ENCODE measurements around the gene RAB43. TPM values are rescaled to one million over a fixed set of nuclear protein-coding genes. Genes with fewer than 3 reads are reported as not detected.

Gene RAB43
- total RNA-seq, 2 experiments from 2014 or later = 10.4 to 12.5 TPM

GRCh38 chr3:129054605-129055104 is 66.9 kb downstream of the RAB43 start:
- ChIA-PET CTCF (ENCODE audit: unreplicated experiment) (interaction anchor here (3.1 kb wide), 1 partner anchor 191 kb away, joined by 17 read pairs; no protein-coding TSS in a partner anchor), POLR2A (interaction anchor here (0.6 to 0.7 kb wide), 2 partner anchors 190 to 192 kb away, joined by 3 read pairs; no protein-coding TSS in a partner anchor)
- no TSS peak for BruUV-seq (replicated peaks)
- TF ChIP-seq CTCF (conservative IDR thresholded peaks at IDR 0.05; ENCODE audit: low read length) (no peak), EZH2phosphoT487 (IDR thresholded peaks at IDR 0.05; ENCODE audit: borderline replicate concordance, low read depth, low read length) (no peak)
- Histone ChIP-seq H4K20me1 (ENCODE audit: insufficient read depth, low read length) (no peaks in the 10 kb centered on the region), H3K4me3 (ENCODE audit: low read depth, low read length, poor library complexity, severe bottlenecking) (no peak overlapping the region), H2AFZ (ENCODE audit: low read length) (no peak overlapping the region), H3K36me3 (ENCODE audit: insufficient read depth, low read length) (no peaks in the 10 kb centered on the region), H3K79me2 (ENCODE audit: insufficient read depth, low read depth, low read length) (no peaks in the 10 kb centered on the region), H3K9me3 (ENCODE audit: low read length) (no peaks in the 10 kb centered on the region), H3K27ac (ENCODE audit: low read depth, low read length, poor library complexity, severe bottlenecking) (no peak overlapping the region), H3K9me2 (ENCODE audit: insufficient read depth, low read length) (no peaks in the 10 kb centered on the region), H3K4me1 (ENCODE audit: insufficient read depth, low read length, poor library complexity, severe bottlenecking) (peaks cover 18% of the 10 kb centered on the region), H3K4me2 (ENCODE audit: low read length) (no peak overlapping the region)
- intact Hi-C loops (cut with micrococcal nuclease; ENCODE audit: unreplicated experiment) = loop anchor here (2.0 to 5.0 kb wide), 3 partner anchors 66 to 273 kb away; partner anchors contain the start of gene RAB43
- no peak for DNase-seq (ENCODE audit: low spot score)

GRCh38 chr3:129052675-129053074 is 68.9 kb downstream of the RAB43 start:
- H2AFZ ChIP-seq (ENCODE audit: low read length) = no peak overlapping the region
- H3K4me2 ChIP-seq (ENCODE audit: low read length) = no peak overlapping the region
- TF ChIP-seq CTCF (conservative IDR thresholded peaks at IDR 0.05; ENCODE audit: low read length) (no peak), EZH2phosphoT487 (IDR thresholded peaks at IDR 0.05; ENCODE audit: borderline replicate concordance, low read depth, low read length) (no peak)
- peaks cover 9% of the 10 kb centered on the region for H3K4me1 ChIP-seq (ENCODE audit: insufficient read depth, low read length, poor library complexity, severe bottlenecking)
- no peaks in the 10 kb centered on the region for H4K20me1 ChIP-seq (ENCODE audit: insufficient read depth, low read length)
- no peak overlapping the region for H3K4me3 ChIP-seq (ENCODE audit: low read depth, low read length, poor library complexity, severe bottlenecking)
- no peaks in the 10 kb centered on the region for H3K36me3 ChIP-seq (ENCODE audit: insufficient read depth, low read length)
- no peaks in the 10 kb centered on the region for H3K9me2 ChIP-seq (ENCODE audit: insufficient read depth, low read length)
- H3K9me3 ChIP-seq (ENCODE audit: low read length) = no peaks in the 10 kb centered on the region
- CTCF ChIA-PET (ENCODE audit: unreplicated experiment) = interaction anchor here (1.4 to 3.1 kb wide), 2 partner anchors 83 to 193 kb away, joined by 3 to 17 read pairs; no protein-coding TSS in a partner anchor
- no peak for DNase-seq (ENCODE audit: low spot score)
- intact Hi-C loops (cut with micrococcal nuclease; ENCODE audit: unreplicated experiment) = loop anchor here (1.0 to 5.0 kb wide), 5 partner anchors 54 to 275 kb away; partner anchors contain the start of gene ISY1
- no TSS peak for BruUV-seq (replicated peaks)
- no peak overlapping the region for H3K27ac ChIP-seq (ENCODE audit: low read depth, low read length, poor library complexity, severe bottlenecking)
- POLR2A ChIA-PET = interaction anchor here (0.6 to 2.3 kb wide), 12 partner anchors 18 to 241 kb away, joined by 3 to 8 read pairs (median 4); partner anchors contain the start of genes ACAD9 and RAB43
- no peaks in the 10 kb centered on the region for H3K79me2 ChIP-seq (ENCODE audit: insufficient read depth, low read depth, low read length)

- Histone ChIP-seq H3K27ac (ENCODE audit: low read depth, low read length, poor library complexity, severe bottlenecking) (no peak overlapping the region), H2AFZ (ENCODE audit: low read length) (no peak overlapping the region), H3K79me2 (ENCODE audit: insufficient read depth, low read depth, low read length) (no peaks in the 10 kb centered on the region), H3K4me3 (ENCODE audit: low read depth, low read length, poor library complexity, severe bottlenecking) (no peak overlapping the region), H4K20me1 (ENCODE audit: insufficient read depth, low read length) (no peaks in the 10 kb centered on the region), H3K9me2 (ENCODE audit: insufficient read depth, low read length) (no peaks in the 10 kb centered on the region), H3K36me3 (ENCODE audit: insufficient read depth, low read length) (no peaks in the 10 kb centered on the region), H3K4me2 (ENCODE audit: low read length) (no peak overlapping the region), H3K4me1 (ENCODE audit: insufficient read depth, low read length, poor library complexity, severe bottlenecking) (peaks cover 9% of the 10 kb centered on the region), H3K9me3 (ENCODE audit: low read length) (no peaks in the 10 kb centered on the region)
- TF ChIP-seq CTCF (conservative IDR thresholded peaks at IDR 0.05; ENCODE audit: low read length) (no peak), EZH2phosphoT487 (IDR thresholded peaks at IDR 0.05; ENCODE audit: borderline replicate concordance, low read depth, low read length) (no peak)
- no TSS peak for BruUV-seq (replicated peaks)
- intact Hi-C loops (cut with micrococcal nuclease; ENCODE audit: unreplicated experiment) = loop anchor here (5.0 kb wide), 2 partner anchors 80 to 275 kb away; no protein-coding TSS in a partner anchor
- ChIA-PET POLR2A (interaction anchor here (0.6 to 1.7 kb wide), 6 partner anchors 24 to 186 kb away, joined by 3 to 5 read pairs (median 4); no protein-coding TSS in a partner anchor), CTCF (ENCODE audit: unreplicated experiment) (interaction anchor here (1.4 to 3.1 kb wide), 2 partner anchors 82 to 194 kb away, joined by 3 to 17 read pairs; no protein-coding TSS in a partner anchor)
- no peak for DNase-seq (ENCODE audit: low spot score)
Measured at GRCh38 chr3:129051871-129052340, 69.7 kb downstream of the RAB43 start.
